ENCODE results near the gene APOD. TPM values are rescaled to one million over a fixed set of nuclear protein-coding genes. Genes with fewer than 3 reads are reported as not detected.
"Not testable (repeated sequence)": the region's sequence is repeated elsewhere in the genome, so short reads cannot be mapped to it uniquely, and the experiment has no call there.

The APOD gene
- total and polyA plus RNA-seq, 2 of the 4 experiments (the other 2 are of a cell fraction) = 0.36 TPM; not detected in 1

GRCh38 chr3:195614672-195615504 is 31.1 kb upstream of the APOD start:
- H3K9me1 ChIP-seq (ENCODE audit: insufficient read depth, low read length); POLR2A ChIA-PET (ENCODE audit: unreplicated experiment); H2BK5ac ChIP-seq (ENCODE audit: low read depth, low read length, poor library complexity, severe bottlenecking); H4K5ac ChIP-seq (ENCODE audit: low read depth, low read length); H3K4ac ChIP-seq (ENCODE audit: low read depth, low read length); H3K36me3 ChIP-seq (ENCODE audit: control insufficient read depth, insufficient read depth, low read length); H3K18ac ChIP-seq (ENCODE audit: low read depth, low read length); H3K27ac ChIP-seq (ENCODE audit: insufficient read depth, low read length); ATAC-seq (ENCODE audit: low read depth); H2AFZ ChIP-seq (replicated peaks; ENCODE audit: low read length, poor library complexity); H3K4me3 ChIP-seq (ENCODE audit: insufficient read depth, low read depth, low read length); H3K4me2 ChIP-seq (ENCODE audit: low read depth, low read length); H3K14ac ChIP-seq (replicated peaks; ENCODE audit: low read depth, low read length); H3K27me3 ChIP-seq (ENCODE audit: control insufficient read depth, insufficient read depth, low read length); H2BK15ac ChIP-seq (ENCODE audit: low read depth, low read length); H2BK20ac ChIP-seq (ENCODE audit: low read depth, low read length); H2AK9ac ChIP-seq (replicated peaks; ENCODE audit: low read depth, low read length, poor library complexity); H4K20me1 ChIP-seq (ENCODE audit: insufficient read depth, low read length); DNase-seq; H3K79me1 ChIP-seq (ENCODE audit: low read depth in 1 of 2, low read length in 2 of 2); H3K56ac ChIP-seq (ENCODE audit: extremely low read depth, insufficient read depth, low read length); dilution Hi-C loops (cut with HindIII; ENCODE audit: low sequenced_read_pairs, unreplicated experiment); H2BK120ac ChIP-seq (ENCODE audit: low read depth, low read length); H3K9me3 ChIP-seq (ENCODE audit: control insufficient read depth, insufficient read depth, low read length); H3K4me1 ChIP-seq (ENCODE audit: control insufficient read depth, insufficient read depth, low read length); H4K91ac ChIP-seq (ENCODE audit: insufficient read depth, low read depth, low read length); H3K23ac ChIP-seq (ENCODE audit: low read depth, low read length); H2AK5ac ChIP-seq (ENCODE audit: low read depth, low read length); H3K9ac ChIP-seq (ENCODE audit: low read depth, low read length); H4K8ac ChIP-seq (ENCODE audit: low read depth in 2 of 2, low read length in 2 of 2); BruUV-seq (replicated peaks): not testable (repeated sequence)
- WGBS, 2 experiments (ENCODE audit: extremely low coverage in 2 of 2, insufficient read length in 1 of 2) = 80% methylated on average over 1 of the region's 16 CpGs; no CpG with 5 or more reads in 1 of the 2 experiments
- CTCF ChIA-PET = interaction anchor here (0.7 kb wide), 1 partner anchor 1284 kb away, joined by 4 read pairs; no protein-coding TSS in a partner anchor
- in situ Hi-C loops (cut with MboI; ENCODE audit: low sequenced_read_pairs) (loop anchor here (5.0 kb wide), 1 partner anchor 112 kb away; no protein-coding TSS in a partner anchor), intact Hi-C loops (cut with micrococcal nuclease) (loop anchor here (2.0 kb wide), 1 partner anchor 106 kb away; the partner anchor contains the start of gene MUC20)

Data from IMR-90 (cell line).